CD4-positive, alpha-beta T cell treated with Interleukin-4 for 4 hours (primary cell): ENCODE data around the gene MAGI1.
"Not testable (repeated sequence)": the region's sequence is repeated elsewhere in the genome, so short reads cannot be mapped to it uniquely, and the experiment has no call there.

Experiments used
- DNase-seq: peaks from one replicate; pipeline ENCODE4 v3.0.0-alpha.2; 2020

Gene MAGI1

DNA sequence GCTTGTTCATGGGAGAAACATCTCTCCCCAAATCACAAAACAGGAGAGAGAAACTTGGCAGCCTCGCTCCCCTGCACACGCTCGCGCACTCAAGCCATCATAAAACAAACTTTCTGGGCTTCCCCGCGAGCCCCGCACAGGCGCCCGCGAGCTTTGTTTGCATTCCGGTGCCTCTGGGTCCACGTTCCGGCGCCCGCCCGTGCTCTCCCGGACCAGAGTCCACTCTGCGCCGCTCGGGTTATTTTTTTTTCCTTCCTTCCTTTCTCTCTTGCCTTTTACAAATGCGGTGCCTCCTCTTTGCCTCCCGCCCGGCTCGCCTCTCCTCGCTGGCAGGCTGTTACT is 363 bp downstream of the MAGI1 start:
- DNase-seq, result no peak

DNA sequence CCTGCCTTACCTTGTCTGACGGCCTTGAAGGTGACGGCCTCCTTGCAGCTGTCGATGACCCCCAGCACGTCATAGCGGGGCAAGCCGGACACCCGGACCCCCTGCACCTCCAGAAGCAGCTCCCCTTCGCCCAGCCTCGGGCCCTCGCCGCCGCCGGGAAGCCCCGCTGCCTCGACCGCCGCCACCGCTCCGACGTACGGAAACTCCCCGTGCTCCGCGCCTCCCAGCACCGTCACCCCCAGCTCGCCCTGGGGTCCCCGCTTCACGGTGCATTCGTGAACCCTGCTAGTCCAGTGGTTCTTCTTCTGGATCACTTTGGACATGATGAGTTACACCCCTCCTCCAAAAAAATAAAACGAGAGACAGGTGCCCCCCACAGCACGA is 740 bp downstream of the MAGI1 start:
- DNase-seq, result no peak

DNA sequence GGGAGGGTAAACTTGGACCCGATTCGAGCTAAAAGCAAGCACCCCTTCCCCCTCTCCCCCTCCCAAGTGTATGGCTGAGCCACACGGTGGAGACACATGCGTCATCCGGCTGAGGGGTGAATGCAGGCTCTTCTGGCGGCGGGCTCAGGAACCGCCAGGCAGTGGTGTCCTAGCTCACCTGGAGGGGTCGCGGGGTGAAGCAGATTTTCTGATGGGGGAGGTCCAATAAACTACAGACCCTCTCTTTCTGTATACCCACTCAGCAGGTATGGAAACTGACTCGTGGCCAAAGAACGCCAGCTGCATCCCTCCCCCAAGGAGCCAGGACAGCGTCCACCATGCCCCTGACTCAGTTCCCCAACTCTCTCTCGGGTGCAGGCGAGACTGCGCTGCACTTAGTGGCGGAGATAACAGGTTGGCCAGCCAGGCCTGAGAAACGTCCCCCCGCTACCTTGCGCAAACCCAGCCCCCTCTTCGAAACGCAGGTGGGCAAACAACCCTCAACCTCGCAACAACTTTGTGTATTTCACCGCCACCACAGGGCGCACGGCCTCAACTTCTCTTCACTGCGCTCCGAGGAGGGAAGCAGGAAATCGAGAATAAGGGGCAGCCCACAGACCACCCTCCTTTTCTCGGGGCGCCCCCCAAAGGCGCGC is 1.3 kb downstream of the MAGI1 start:
- DNase-seq, result no peak

DNA sequence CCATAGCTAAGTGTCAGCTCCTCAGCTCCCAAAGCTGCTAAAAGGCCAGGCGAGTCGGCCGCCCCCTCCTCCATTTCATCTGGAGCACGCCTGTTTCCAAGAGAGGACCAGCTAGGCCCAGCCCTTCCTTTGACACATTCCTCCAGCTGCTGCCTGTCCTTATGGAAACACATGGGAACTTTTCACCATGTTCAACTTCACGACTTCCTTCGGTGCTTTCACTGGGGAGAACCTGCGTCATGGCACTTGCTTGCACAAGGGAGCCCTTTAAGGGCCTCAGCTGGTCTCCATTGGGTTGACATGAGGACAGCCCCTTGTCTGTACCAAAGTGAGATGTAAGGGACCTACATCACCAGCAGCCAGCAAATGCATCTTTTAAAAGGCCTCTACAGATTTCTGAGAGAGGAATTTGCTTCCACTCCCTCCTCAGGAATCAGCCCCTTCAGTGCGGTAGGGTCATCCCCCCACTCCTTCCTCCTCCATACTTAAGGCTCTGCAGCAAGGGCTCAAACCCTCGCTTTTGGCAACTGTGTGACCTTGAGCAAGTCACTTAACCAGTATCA is 2.1 kb downstream of the MAGI1 start:
- no peak for DNase-seq

DNA sequence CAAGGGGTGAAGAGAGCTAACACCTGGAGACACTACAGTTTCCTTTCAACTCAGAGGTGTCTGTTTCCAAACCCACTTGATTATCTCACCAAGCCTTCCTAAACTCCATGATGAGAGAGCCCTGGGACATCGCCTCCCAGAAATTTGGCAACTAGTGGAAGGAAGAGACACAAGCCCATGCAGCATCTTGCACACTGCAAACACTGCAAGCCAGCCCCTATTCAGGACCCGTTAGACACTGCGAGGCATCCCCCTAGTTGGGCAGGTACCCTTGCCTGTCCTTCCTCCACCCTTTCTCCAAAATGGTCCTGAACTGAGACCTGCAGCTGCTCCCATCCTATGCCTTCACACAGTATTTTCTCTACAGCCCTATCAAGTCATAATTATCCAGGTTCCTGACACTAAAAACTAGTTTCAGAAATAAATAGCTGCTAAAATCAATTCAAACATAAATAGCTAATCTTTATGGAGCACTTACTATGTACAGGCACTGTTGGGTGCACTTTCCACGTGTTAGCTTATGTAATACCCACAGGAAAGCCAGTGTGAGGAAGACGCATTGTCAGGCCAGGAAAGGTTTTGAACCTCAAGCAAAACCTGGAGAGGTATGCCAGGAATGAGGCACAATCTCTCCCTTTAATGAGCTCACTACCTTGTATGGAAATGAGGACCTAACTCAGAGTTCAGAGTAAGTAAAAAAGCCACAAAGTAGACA is 2.8 kb downstream of the MAGI1 start:
- DNase-seq, result no peak

DNA sequence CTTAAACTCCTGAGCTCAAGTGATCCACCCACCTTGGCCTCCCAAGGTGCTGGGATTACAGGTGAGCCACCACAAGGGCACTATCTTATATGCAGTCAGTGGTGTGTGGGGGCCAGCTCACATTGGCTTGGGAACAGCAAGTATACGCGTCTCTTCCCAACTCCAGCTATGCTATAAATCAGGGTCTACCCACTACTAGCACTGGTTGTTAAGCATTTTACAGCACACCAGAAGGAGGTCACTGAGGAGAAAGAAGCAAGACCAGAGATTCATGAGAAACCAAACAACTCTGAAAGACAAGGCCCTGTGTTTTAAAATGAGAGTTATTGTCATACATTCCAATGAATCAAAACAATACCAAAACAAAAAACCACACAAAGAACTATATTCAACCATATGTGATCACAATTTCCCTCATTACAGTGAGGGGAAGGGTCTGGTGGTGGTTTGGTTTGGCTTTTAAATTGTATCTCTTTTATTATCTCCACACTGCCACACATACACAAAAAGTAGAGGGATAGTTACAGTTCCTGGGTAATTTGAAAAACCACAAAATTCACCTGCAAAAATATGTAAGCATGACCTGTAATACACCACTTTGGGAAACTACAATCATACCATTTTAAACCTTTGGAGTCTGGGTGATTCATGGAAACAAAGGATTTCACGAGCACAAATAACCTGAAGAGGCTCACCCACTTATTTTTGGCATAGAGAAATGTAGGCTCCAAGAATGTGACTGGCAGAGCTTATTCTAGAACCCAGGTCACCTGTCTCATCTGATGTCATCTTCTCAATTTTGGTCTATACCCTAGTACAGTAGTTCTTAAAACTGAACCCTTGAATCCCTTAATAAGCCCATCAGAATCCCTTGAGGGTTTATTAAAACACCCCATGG is 5.2 kb downstream of the MAGI1 start:
- no peak for DNase-seq

DNA sequence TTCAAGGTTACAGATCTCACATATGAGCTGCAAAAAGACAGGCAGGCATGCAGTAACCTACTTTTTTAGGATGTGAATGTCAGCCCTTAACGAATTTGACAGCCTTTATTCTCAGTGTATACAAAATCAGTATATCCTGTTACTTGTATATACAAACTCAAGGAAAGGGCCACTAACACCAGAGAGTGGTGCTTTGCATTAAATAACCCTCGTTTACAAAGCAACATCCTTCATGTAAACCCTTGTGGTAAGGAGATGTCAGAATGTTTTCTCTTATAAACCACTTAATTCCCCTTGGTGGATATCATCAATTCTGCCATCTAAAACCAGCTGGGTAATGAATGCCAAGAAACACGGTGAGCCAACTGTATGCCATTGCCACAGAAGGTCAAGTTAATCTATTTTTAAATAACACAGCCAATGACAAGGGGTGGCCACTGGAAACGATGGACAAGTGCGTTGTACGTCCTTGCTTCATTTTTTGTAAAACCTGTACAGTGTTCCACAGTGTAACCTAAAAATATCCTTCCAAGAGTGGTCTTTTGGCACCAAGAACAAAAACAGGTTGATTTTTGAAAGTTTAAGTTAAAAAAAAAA is 7.5 kb downstream of the MAGI1 start:
- DNase-seq, result no peak

DNA sequence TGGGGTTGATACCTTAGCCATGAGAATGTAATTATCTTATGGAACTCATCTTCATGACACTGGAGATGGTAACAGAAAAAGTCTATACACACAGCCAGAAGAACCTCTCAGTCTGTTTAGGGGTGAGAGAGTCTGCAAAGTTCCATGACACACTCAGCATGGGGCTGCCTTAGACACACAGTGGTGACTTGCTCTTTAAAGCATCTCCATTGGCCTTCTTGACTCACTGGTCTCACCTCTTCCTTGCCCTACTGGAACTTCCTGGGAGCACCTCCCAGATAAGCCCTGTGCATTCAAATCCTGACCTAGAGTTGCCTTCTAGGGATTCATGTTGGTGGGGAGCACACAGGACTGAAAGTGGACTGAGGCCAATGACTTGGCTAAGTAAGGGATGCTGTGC is 9.3 kb downstream of the MAGI1 start:
- no peak for DNase-seq

DNA sequence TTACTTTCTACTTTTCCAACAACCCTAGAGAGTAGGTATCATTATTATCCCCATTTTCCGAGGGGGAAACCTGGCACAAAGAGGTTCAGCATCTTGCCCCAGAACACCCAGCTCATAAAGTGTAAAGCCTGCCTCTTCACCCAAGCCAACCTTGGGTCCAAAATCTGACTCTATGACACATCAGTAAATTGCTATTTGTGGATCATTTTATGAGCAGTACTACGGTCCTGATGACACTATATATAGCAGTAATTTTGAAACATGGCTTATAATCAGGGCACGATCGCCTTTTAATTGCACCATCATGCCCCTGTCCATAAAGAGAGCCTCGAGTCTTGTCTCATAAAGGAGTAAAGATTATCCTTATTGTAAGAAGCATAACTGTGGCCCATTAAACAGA is 9.7 kb downstream of the MAGI1 start:
- DNase-seq, result no peak

DNA sequence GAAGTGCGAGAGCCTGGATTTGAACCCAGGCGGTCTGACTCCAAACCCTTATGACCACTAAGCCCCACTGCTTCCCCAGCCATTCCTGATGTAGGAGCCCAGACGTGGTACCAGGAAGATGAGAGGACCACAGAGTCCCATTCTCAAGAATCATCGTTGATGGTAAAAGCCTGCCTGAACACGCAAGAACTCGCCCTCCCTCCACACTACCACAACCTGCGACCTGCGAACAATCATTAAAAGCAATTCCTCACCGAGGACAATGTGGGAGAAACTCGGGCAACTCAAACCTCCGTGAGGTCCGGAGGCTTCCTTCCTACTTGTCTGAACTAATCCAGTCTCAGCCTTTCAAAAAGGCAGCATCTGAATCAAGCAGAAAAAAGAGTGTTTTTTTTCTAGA is 10.3 kb downstream of the MAGI1 start:
- DNase-seq, result no peak

DNA sequence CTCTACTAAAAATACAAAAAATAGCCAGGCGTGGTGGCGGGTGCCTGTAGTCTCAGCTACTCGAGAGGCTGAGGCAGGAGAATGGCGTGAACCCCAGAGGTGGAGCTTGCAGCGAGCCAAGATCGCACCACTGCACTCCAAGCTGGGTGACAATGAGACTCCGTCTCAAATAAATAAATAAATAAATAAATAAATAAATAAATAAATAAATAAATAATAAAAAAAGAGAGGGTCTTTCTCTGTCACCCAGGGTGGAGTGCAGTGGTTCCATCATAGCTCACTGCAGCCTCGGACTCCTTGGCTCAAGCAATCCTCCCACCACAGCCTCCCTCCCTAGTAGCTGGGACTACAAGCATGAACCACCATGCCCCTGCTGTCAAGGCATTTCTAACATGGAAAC is 11.6 kb downstream of the MAGI1 start:
- DNase-seq, result not testable (repeated sequence)

DNA sequence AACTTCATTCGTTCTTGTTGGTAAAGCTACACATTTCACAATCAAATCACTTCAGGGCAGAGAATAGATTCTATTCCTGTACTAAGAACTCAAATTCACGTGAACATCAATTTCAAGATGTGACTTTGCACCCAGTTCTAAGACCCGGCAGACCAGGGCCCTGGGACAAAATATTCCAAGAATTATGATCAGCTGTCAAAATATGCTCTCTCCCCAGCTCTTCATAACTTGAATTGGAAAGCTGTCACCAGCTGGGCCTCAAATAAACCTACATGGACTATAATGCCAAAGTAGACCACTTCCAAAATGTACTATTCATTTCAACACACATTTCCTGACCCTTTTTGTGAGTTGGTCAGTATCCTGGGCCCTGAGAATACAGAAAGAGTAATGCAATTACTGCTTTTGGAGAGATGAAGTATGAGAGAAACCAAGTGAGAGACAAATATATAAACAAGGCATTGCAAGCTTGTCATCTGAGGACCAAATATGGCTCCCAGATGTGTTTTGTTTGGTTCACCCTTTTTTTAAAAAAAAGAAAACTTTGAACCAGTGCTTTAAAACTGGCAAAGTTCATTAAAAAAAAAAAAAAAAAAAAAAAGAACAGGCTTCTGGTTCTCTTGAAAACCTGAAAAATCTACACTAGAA is 14.9 kb downstream of the MAGI1 start:
- no peak for DNase-seq

DNA sequence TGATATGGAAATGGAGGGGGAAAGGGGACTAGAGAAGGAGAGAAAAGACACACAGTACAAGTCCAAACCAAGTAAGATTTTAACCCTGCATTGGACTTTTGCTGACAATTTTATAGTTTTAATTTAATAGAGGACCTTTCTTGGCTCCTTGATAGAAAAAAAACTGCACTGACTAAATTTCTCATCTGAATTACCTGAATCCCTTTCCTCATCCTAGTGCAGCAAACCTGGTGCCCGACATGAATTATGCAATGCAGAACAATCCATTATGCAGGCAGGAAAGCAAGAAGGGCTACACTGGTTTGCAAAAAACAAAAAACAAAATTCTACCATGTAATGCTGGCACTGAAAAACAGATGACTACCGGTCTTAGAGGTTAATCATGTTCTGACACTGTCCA is 15.5 kb downstream of the MAGI1 start:
- DNase-seq, result no peak

DNA sequence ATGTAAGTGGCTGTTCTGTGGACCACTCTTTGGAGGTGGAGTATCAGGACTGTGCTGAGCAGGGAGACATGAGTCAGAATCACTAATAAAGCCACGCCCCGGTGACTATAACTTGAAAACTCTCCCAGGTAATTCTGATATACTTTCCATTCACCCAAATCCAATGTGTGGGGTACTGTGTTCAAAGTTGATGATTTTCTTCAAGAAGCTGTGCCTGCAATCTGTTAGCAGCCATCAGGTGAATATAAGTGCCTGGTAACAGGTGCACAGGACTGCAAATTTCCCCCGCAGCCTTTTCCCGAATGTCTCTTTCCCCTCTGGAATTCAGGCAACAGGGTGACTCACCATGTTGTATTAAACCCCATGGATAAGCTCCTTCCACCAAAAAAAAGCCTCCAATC is 17.0 kb downstream of the MAGI1 start:
- no peak for DNase-seq

DNA sequence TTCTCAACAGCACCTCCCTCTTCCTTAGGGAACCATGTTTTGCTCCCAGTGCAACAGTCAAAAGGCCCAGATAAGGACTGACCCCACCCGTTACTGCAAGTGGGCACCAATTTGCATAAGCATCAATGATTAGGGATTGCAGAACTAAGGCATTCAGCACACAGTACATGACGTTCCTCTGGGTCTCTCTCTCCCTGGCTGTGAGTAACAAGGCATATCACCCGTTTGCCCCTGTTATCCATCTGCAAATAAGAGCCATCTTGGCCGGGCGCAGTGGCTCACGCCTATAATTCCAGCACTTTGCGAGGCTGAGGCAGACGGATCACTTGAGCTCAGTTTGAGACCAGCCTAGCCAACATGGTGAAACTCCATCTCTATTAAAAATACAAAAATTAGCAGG is 18.8 kb downstream of the MAGI1 start:
- no peak for DNase-seq

DNA sequence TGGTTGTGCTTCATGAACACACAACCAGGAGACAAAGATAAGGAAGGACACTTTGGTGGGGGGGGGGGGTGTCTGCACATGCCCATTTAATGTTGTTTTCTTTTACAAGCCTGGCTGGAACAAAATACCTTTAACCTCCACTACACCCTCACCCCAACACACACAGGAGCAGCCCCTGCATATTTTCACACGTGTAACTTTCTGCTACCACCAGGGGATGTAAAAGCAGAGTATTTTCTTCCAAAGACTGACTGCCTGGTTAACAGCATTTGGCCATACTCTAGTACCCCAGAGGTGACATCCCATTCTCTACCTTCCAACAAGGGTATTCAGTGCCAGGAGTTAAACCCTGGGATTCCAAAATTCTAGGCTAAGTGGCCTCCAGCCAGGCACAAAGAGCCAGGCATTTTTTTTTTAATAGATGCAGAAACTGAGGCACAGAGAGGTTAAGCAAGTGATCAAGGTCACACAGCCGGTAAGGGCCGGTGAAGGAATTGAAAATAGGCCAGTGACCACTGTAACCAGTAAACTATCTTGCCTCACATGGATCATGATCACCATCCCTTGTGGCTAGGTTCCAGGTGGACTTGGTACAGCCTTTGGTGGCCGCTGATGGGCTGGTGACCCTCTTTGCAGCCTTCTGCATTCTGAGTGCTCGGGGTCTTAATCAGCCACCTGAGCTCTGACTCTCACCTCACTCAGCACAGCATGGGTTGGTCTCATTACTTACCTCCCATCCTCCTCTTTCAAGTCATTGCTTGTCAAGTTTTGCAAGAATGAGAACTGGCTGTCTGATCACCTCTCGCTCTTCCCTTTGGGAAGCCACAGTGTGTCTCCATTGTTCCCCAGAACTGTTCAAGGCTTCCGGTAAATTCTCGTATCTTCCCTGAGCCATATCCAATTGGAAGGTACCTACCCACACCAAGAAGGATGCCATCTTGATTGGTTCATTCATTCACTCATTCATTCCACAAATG is 20.4 kb downstream of the MAGI1 start:
- DNase-seq, result no peak

DNA sequence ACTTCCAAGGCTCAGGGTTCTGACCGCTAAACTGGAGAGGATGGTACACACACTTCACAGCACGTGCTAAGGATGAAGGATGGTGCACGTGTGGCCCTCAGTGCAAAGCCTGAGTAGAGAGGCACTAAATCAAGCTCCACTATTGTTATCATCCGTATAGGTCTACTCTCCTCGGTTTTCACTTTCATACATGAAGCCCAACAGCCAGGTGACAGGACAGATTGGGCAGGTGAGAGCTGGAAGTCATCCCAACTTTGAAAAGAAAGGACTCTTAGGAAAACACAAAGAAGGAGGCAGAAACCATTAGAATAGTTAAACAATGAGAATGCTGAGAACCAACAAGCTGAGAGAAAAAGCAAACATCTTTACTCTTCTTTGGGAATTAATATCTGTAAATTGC is 21.1 kb downstream of the MAGI1 start:
- DNase-seq, result no peak

DNA sequence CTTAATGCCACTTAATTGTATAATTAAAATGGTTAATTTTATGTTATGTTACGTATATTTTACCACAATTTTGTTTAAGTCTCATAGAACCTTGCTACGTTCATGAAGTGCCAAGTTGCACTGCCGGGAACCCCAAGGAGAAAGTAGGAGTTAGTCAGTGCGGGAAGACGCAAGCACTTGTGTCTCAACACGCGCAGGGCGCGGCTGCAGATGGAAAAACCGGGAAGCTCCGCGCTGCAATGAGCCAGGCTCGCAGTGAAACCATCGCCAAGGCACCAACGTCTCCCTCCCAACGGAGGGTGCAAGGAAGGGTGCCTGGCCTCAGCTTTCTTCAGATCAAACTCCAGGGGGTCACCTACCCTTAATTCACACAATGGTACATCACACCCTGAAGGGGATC is 21.6 kb downstream of the MAGI1 start:
- DNase-seq, result no peak

DNA sequence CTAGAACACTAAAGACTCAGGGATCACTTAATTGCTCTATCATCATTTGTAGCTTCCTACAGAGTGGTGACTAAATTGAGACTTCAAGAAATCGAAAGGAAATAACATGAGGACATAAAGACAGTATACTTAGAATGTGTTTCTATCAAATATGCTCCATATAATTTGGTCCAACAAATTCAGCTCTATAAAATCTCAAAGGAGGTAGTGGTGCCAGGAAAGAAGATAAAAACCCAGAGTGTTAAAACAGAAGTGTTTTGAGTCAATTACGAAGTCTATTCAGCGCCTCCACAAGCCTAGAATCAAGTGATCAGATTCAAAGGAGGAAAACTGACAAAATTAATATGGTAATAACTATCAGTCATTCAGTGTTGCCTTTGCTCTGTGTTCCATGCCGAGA is 22.9 kb downstream of the MAGI1 start:
- no peak for DNase-seq

DNA sequence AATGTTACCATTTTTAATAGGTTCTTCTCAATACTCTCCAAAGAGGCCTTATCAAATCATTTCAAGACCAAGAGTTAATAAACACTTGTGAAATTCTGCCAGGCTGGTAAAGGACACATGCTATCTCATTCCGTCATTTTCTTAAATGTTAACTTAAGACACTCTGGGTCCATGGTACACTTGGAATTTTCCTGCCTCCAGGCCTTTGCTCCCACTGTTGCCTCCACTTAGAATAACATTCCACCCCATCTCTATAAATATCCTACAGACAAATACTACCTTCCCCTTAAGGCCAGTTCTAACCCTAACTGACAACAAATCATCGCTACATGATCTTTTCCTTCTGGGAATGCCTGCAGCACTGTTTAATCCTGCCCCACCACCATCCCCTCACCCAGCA is 24.1 kb downstream of the MAGI1 start:
- no peak for DNase-seq

DNA sequence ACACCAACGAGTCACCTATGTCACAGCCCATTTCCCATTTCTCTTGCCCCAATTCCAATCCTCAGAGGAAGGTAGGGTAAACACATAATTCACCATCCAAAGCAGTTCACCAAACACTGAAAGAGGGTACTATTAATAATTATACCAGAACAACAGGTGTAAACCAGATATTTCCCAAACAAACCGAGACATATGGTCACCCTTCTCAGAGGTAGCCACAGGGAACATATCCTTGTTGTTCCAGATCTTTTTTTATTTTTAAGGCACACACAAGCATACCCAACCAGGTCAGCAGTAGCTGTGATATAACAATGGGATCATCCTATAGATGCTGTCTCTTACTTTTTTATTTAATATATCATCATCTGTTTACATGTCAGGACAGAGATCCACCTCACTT is 24.7 kb downstream of the MAGI1 start:
- DNase-seq, result no peak

DNA sequence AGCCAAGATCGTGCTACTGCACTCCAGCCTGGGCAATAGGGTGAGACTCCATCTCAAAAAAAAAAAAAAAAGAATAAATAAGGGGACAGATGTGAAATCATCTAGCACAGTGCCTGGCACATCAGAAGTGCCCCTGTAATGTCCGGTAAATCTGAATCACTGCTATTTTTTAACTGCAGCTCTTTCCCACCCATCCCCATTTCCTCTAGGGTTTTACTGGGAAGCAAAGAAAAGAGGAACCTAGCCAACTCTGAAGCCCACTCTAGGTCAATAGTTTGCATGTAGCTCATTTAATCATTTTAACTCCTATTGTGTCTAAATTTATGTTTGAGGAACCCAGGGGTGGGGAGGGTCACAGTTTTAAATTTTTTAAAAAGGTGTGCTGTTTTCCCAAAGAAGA is 26.0 kb downstream of the MAGI1 start:
- no peak for DNase-seq
